GM13977 (cell line): ENCODE results near the gene SMARCA2.
A peak's percentile ranks its signal among the peaks of the same experiment; 100 is the strongest.

Experiments
- DNase-seq: peaks from one replicate; pipeline ENCODE4 v3.0.0; 2012; ENCODE audit warnings: low spot score
- CTCF ChIP-seq: IDR thresholded peaks from 2 replicates; pipeline ENCODE4 v1.5.1; 2012; ENCODE audit warnings: mild to moderate bottlenecking, control low read depth; ENCODE audit not compliant: insufficient read depth; ENCODE audit errors: extremely low read depth, missing control alignments
- in situ Hi-C: fragments of 300-500 bp; cut with MboI; formaldehyde crosslinking; loops from one replicate; pipeline ENCODE4 v1.12.0; 2022; ENCODE audit warnings: low sequenced_read_pairs, low pct_unique_long_range_greater_than_20kb, mixed read lengths, inconsistent platforms; ENCODE audit not compliant: unreplicated experiment

The SMARCA2 gene

DNA sequence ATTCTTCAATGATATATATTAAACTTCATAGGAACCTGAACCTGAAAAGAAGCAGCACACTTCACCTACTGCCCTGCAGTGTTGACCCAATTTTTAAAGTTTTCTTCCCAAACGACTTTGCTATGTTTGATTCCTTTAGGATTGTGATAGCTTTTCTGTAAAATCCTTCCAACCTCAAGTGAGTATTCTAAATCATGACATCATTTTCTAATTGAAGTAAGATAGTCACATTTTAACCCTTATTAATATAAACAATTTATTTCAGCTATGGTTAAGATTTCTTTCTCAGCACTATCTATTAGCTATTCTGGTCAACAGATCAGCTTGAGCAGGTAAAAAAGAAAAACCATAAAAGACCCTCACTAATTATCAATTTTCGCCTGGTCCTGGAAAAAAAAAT, 162.0 kb downstream of the SMARCA2 start:
- in situ Hi-C loops, result no loop called here
- TF ChIP-seq CTCF, result no peak
- DNase-seq, result no peak

DNA sequence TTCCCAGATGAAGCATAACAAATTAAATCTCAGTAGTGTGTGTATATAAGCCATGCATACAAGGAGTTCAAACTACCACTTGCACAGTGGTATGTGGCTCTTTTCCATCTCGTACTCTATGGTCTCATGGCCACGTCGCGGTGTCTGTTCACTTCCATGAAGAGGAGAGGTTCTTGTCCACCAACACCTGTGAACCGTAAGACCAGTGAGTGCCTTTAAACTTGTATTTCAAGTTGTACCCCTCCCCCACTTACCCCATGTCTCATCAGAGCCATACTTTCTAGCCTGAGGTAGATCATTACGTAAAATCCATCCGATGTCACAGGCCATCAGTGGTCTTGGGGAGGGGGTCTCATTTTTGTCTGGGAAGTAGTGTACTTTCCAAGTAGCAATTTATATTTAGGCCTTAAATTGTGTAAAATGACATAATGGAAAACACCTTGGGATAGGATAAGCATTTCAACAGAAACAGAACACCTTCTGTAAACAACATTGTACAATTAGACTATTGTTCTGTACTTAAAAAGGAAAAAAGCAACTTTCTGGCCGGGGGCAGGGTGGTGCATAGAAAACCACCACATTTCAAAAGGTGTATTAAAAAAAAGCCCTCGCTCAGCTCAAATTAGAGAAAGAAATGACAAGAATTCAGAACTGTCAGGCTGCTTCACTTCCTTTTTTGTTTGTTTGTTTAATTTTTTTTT, 163.0 kb downstream of the SMARCA2 start:
- in situ Hi-C loops, result no loop called here
- DNase-seq, result no peak
- no peak for TF ChIP-seq CTCF

- DNase-seq, result no peak
- TF ChIP-seq CTCF, result no peak
- in situ Hi-C loops, result no loop called here
Observed at GRCh38 chr9:2179567-2179966, 164.4 kb downstream of the SMARCA2 start.

DNA sequence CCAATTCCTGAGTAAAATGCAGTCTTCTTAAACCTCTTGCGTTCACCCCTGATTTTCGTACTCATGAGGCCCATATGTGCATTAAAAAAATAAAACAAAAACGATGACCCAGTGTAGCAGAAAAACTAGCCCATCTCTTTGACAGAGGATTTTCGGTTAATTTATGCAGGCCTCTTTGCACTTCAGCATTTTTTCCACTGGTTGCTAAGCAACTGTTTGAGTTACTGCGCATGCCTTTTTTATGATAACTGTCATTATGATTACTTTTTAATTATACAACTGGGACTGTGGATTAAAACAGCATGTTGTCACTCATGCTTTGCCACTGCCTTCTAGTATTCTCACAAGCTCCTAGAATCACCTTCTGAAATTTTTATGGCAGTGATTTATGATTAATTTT, 165.0 kb downstream of the SMARCA2 start:
- in situ Hi-C loops, result no loop called here
- no peak for DNase-seq
- no peak for TF ChIP-seq CTCF

GRCh38 chr9:2180704-2181103, 165.6 kb downstream of the SMARCA2 start:
- DNase-seq, result no peak

GRCh38 chr9:2181792-2182191, 166.6 kb downstream of the SMARCA2 start:
- DNase-seq, result no peak
- in situ Hi-C loops, result no loop called here
- peak; percentile 51 for TF ChIP-seq CTCF

More at GRCh38 chr9:2180704-2181103, 165.6 kb downstream of the SMARCA2 start:
- in situ Hi-C loops, result no loop called here
- TF ChIP-seq CTCF, result no peak

DNA sequence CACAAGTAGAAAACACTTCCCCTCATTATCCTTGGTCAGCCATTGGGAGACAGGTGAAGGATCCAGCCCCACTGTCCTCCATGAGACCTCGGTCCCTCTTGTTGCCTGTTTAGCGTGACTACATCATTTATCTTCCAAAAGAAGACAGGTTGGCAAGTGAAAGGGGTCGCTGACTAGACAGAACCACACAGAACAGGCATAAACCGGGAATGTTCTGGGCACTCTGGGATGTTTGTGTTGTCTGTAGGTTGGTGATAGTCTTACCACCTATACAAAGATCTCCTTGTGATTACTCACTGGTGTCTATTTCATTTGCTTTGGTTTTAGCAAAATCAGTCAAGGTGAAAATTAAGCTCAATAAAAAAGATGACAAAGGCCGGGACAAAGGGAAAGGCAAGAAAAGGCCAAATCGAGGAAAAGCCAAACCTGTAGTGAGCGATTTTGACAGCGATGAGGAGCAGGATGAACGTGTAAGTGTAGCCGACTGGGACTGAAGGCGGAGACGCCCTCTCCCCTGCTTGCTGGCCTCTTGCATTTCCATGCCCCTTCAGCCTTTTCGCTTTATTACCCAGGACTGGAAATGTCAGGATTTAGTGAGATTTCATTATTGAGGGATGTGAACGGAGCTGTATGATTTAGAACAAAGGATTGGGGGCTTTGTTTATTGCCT, 175.9 kb downstream of the SMARCA2 start:
- in situ Hi-C loops, result no loop called here
- no peak for DNase-seq
- TF ChIP-seq CTCF, result no peak
